HG03280 (cell line): Measurements from ENCODE around the gene PDS5A.
"Not testable (repeated sequence)": the region's sequence is repeated elsewhere in the genome, so short reads cannot be mapped to it uniquely, and the experiment has no call there.

ENCODE experiments used
- ATAC-seq: cut with Tn5 transposase; IDR thresholded peaks from one replicate; pipeline ENCODE4 v1.9.1; 2021; ENCODE audit warnings: mild to moderate bottlenecking, moderate library complexity; ENCODE audit not compliant: unreplicated experiment

Gene PDS5A

DNA sequence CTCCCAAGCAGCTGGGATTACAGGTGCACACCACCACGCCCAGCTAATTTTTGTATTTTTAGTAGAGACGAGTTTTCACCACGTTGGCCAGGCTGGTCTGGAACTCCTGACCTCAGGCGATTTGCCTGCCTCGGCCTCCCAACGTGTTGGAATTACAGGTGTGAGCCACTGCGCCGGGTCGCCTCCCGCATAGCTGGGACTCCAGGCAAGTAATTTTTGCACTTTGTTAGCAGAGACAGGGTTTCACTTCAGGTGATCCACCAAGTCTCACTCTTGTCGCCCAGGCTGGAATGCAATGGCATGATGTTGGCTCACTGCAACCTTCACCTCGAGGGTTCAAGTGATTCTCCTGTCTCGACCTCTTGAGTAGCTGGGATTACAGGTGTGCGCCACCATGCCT lies 137.2 kb downstream of the PDS5A start:
- not testable (repeated sequence) for ATAC-seq

DNA sequence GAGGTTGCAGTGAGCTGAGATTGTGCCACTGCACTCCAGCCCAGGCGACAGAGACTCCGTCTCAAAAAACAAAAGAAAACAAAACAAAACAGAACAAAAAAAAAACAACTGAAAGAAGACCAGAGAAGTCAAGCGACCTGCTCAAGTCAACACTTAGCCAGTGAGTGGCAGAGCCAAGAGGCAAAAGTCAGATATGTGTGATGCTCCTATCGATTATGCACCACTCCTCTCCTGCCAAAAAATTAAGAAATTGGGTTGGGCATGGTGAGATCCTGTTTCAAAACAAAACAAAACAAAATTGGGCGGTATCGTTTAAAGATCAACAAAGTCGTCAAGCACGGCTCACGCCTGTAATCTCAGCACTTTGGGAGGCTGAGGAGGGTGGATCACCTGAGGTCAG lies 137.7 kb downstream of the PDS5A start:
- no peak for ATAC-seq

DNA sequence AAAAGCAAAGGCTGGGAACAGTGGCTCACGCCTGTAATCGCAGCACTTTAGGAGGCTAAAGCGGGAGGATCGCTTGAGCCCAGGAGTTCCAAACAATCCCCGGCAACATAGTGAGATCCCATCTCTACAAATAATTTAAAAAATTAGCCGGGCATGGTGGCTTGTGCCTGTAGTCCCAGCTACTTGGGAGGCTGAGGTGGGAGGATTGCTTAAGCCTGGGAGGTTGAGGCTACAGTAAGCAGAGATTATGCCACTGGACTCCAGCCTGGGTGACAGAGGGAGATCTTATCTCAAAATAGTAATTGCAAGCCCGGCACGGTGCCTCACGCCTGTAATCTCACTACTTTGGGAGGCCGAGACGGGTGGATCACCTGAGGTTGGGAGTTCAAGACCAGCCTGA lies 139.3 kb downstream of the PDS5A start:
- ATAC-seq, result not testable (repeated sequence)

DNA sequence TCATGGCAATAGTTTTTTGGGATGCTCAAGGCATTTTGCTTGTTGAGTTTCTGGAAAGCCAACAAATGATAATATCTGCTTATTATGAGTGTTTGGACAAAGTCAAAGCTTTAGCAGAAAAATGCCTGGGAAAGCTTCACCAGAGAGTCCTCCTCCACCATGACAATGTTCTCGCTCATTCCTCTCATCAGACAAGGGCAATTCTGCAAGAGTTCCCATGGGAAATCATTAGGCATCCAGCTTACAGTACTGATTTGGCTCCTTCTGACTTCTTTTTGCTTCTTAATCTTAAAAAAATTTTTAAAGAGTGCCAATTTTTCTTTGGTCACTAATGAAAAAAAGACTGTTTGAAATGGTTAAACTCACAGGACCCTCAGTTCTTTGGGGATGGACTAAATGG lies 143.4 kb downstream of the PDS5A start:
- ATAC-seq, result no peak

DNA sequence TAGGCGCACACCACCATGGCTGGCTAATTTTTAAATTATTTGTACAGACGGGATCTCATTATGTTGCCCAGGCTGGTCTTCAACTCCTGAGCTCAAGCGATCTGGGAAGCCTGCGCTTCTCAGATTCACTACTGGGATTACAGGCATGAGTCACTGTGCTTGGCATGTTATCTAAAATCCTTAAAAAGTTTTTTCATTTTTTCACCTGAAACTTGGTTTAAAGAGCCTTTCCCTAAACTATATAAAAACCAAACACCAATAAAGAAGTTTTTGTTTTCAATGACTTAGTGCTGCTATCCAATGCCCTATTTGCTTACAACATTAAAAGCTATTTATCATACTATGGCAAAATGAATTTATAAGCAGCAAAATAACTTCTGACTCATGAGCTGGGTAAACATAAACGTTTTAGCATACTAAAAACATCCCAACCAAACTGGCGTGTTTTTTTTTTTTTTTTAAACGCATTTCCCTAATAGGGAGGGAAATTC lies 151.9 kb downstream of the PDS5A start:
- ATAC-seq, result no peak

DNA sequence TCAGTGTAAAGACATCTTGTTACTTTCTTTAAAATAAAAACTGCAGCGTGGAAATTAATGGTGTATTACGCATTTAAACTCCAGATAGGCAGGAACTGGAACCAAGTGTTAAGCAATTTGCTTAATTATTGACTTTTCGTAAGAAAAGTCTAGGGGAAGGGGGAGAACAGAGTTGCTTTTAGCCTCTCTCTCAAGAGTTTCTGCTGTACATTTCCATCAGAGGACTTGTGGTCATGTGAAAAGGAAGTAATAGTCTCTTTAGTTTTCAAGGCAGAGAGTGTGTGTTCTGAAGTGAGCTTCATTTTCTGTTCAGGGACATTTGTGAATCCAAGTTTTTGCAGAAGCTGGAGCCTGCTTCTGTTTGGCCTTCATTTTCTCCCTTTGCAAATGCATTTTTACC lies 152.6 kb downstream of the PDS5A start:
- ATAC-seq, result no peak

DNA sequence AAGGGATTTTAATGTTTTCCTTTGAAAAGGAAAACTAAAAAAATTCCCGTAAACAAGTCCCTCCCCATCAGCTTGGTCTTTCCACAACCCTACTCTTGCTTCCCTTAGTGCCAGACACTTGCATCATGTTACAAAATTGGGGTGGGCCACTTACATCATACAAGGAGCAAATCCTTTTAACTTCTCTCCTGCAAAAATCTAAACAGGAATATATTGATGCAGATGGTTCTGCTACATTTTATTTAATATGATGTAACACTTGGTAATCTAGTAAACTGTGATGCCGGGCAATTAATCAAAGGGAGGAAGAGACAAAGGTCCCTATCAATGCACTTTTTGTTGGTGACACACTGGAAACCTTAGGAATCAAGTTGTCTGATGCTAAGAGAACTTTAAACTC lies 154.5 kb downstream of the PDS5A start:
- ATAC-seq, result no peak

DNA sequence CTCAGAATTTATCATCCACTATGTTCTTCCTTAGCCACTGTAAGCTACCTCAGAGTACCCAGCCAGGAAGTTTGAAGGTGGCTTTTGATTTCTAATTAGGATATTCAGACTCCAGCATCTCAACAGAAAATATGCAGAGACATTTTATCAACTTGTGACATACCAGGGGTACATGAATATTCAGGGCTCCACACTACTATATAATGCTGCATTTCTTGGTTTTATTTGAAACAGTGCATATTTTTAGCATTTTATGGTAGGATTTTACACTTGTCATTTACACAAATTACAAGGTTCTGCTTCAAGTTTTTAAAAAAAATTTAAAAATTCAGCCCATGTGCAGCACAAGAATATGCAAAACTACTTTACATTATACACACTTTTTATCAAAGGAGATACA lies 155.0 kb downstream of the PDS5A start:
- no peak for ATAC-seq

DNA sequence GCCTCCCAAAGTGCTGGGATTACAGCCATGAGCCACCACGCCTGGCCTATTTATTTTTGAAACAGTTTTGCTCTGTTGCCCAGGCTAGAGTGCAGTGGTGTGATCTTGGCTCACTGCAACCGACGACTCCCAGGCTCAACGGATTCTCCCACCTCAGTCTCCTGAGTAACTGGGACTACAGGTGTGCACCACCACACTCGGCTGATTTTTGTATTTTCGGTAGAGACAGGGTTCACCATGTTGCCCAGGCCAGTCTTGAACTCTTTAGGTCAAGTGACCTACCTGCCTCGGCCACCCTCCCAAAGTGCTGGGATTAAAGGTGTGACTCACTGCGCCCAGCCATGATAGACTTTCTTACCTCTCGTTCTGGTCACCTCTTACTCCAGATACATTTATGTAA lies 155.8 kb downstream of the PDS5A start:
- ATAC-seq, result no peak

DNA sequence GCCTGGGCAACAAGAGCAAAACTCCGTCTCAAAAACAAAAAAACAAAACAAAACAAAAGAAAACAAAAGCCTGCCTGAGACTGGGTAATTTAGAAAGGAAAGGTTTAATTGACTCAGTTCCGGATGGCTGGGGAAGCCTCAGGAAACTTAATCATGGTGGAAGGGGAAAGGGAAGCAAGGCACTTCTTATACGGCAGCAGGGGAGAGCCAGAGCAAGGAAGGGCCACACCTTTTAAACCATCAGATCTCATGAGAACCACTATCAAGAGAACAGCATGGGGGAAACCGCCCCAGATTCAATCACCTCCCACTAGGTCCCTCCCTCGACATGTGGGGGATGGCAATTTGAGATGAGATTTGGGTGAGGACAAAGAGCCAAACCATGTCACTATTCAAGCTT lies 157.5 kb downstream of the PDS5A start:
- no peak for ATAC-seq

DNA sequence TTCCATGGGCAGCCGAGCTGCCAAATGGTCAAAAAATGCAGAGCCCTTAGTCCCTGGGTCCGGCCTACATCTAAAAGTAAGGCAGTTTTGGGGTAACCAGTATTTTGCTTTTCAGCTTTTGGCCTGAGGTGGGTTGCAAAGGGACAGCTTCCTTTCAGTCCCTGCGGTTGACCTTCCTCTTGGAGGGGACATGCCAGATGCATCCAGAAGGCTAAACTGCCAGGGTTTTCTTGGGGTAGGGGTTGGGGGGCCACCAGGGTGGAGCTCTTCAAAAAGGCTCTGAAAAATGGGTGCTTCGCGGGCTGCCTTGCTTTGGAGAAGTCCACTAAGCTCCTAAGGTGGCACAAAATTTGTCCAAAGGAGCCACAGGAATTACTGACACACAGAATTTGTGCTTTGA lies 159.1 kb downstream of the PDS5A start:
- ATAC-seq, result no peak

DNA sequence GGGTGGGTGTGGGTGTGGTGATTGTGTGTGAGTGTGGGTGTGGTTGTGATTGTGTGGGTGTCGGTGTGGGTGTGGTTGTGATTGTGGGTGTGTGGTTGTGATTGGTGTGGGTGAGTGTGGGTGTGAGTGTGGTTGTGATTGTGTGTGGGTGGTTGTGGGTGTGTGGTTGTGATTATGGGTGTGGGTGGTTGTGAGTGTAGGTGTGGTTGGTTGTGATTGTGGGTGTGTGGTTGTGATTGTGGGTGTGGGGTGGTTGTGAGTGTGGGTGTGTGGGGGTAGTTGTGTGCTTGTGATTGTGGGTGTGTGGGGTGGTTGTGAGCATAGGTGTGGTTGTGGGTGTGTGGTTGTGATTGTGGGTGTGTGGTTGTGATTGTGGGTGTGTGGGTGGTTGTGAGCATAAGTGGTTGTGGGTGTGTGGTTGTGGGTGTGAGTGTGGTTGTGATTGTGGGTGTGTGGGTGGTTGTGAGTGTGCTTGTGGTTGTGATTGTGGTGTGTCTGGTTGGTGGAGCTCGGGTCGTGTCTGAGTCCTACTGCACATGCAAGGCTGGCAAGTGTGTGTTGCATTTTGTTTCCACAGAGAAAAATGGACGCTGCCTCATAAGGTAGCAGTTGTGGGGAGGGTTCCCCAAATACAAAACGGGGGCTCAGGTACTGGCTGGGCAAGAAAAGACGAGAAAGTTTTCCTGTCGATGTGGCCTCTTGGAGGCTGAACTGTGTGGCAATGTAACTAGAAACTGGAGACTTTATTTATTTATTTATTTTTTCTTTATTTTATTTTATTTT lies 163.1 kb downstream of the PDS5A start:
- ATAC-seq, result no peak

DNA sequence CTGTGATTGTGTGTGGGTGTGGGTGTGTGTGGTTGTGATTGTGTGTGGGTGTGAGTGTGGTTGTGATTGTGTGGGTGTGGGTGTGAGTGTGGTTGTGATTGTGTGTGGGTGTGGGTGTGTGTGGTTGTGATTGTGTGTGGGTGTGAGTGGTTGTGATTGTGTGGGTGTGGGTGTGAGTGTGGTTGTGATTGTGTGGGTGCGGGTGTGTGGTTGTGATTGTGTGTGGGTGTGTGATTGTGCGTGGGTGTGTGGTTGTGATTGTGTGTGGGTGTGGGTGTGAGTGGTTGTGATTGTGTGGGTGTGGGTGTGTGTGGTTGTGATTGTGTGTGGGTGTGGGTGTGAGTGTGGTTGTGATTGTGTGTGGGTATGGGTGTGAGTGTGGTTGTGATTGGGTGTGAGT lies 163.9 kb downstream of the PDS5A start:
- ATAC-seq, result not testable (repeated sequence)

DNA sequence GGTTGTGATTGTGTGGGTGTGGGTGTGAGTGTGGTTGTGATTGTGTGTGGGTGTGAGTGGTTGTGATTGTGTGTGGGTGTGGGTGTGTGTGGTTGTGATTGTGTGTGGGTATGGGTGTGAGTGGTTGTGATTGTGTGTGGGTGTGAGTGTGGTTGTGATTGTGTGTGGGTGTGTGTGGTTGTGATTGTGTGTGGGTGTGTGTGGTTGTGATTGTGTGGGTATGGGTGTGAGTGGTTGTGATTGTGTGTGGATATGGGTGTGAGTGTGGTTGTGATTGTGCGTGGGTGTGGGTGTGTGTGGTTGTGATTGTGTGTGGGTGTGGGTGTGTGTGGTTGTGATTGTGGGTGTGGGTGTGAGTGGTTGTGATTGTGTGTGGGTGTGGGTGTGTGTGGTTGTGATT lies 164.7 kb downstream of the PDS5A start:
- ATAC-seq, result not testable (repeated sequence)

DNA sequence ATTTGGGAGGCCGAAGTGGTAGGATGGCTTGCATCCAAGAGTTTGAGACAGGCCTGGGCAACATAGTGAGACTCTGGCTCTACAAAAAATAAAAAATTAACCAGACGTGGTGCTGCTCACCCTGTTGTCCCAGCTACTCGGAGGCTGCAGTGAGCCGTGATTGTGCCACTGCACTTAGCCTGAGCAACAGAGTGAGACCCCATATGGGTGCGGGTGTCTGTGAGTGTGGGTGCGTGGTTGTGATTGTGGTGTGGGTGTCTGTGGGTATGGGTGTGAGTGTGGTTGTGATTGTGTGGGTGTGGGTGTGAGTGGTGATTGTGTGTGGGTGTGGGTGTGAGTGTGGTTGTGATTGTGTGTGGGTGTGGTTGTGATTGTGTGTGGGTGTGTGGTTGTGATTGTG lies 165.2 kb downstream of the PDS5A start:
- ATAC-seq, result no peak

DNA sequence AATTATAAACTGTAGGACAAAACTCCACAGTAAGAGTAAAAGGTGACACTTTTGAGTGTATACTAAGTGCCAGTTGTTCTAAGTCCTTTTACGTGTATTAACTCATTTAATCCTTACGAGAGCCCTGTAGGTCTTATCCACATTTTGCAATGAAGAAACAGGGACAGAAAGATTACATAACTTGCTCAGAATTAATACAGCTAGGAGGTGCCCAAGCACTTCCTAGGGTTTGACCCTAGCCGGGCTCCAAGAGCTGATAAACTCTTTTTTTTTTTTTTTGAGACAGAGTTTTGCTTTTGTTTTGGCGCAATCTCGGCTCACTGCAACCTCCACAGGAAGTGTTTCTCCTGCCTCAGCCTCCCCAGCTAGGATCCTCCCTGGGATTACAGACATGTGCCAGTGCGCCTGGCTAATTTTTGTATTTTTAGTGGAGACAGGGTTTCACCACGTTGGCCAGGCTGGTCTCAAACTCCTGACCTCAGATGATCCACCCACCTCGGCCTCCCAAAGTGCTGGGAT lies 169.4 kb downstream of the PDS5A start:
- ATAC-seq, result no peak

DNA sequence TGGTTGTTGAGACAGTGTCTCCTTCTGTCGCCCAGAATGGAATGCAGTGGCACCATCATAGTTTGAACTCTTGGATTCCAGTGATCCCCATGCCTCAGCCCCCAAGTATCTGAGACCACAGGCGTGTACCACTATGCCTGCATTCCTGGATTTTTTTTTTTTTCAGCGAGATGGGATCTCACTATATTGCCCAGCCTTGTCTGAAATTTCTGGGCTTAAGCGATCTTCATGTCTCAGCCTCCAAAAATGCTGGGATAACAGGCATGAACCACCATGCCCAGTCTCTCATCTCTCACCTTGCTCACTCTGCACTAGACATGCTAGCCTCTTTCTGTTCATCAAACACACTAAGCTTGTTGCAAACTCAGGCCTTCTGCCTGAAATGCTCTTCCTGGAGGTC lies 175.7 kb downstream of the PDS5A start:
- ATAC-seq, result no peak

DNA sequence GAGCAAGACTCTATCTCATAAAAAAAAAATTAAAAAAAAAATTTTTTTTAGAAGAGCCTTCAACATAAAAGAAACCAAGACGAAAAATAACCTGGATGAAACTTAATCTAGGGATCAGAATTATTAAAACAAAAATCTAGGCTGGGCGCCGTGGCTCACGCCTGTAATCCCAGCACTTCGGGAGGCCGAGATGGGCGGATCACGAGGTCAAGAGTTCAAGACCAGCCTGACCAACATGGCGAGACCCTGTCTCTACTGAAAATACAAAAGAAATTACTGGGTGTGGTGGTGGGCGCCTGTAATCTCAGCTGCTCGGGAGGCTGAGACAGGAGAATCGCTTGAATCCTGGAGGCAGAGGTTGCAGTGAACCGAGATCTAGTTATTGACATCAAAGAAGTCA lies 184.7 kb downstream of the PDS5A start:
- ATAC-seq, result not testable (repeated sequence)

DNA sequence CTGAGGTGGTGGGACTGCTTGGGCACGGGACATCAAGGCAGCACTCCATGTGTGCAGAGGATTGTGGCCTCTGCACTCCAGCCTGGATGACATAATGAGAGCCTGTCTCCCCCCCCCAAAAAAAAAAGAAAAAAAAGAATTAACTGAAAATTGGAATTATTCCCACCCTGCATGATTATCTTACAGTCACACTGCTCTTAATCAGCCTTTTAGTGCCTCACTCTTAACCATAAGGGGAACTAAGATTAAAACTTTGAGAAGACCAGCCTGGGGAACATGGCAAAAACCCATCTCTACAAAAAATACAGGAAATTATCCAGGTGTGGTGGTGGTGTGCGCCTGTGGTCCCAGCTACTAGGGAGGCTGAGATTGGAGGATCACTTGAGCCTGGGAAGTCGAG lies 185.2 kb downstream of the PDS5A start:
- ATAC-seq, result no peak

DNA sequence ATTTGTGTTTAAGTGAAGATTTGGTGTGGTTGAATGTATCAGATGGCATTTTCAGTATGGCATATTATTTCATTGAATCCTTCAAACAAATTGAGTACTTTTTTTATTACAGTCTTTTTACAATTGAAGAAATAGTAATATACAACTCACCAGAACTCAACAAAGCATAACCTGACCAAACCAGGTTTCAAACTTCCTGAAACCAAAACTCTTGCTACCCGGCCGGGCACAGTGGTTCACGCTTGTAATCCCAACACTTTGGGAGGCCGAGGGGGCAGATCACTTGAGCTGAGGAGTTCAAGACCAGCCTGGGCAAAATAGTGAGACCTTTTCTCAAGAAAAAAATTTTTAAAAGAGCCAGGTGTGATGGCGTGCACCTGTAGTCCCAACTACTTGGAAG lies 185.6 kb downstream of the PDS5A start:
- ATAC-seq, result no peak

DNA sequence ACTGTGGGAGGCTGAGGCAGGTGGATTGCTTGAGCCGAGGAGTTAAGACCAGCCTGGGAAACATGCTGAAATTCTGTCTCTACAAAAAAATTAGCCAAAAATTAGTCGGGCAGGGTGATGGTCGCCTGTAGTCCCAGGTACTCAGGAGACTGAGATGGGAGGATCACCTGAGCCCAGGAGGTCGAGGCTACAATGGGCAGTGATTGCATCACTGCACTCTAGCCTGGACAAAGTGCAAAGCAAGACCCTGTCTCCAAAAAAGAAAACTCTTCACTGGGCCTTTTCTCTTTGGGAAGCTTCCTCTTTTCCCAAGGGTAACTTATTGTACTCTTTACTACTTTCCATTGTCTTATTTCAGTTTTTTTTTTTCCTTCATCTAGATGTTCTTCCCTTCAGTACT lies 190.9 kb downstream of the PDS5A start:
- ATAC-seq, result no peak

DNA sequence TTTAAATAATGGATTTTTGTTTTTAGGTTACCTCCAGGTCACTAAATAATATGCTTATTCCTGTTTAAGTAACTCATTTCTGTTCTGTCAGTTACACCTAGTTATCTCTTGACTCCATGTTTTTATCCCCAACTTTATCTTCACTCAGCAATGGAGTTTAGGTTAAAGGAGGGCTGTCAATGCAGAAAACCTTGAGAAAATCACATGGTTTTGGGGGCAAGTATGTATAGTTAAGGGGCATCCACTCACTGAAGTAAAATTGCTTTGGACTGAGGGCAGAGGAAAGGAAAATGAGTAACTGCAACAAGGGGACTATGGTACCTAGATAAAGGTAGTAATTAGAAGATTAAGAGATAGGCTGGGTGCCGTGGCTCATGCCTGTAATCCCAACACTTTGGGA lies 192.6 kb downstream of the PDS5A start:
- ATAC-seq, result no peak

DNA sequence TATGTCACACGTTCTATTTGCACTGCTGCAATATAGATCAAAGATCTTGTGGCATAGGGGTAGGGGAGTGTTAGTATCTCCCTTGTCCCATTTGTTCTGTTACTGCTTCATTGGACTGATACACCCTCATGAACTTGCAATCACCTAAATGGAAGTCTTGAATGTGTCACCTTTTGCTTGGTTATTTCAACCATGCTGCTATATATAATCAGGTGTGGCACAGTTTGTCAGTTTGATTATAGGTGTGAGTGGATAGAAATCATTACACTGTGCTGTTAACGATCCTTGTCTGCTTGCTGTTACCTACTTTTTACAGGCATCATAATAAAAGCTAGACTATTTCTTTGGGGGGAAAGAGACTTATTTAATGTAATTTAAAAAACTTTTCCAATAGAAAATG lies 195.7 kb downstream of the PDS5A start:
- not testable (repeated sequence) for ATAC-seq
